Lung (tissue), 12 donors: ENCODE data around the gene KMT2D. TPM values are rescaled to one million over a fixed set of nuclear protein-coding genes. Genes with fewer than 3 reads are reported as not detected.

ENCODE experiments used
- ATAC-seq: fragments of 200-7000 bp; cut with Tn5 transposase; one replicate; pipeline ENCODE4 v1.9.1; 2020; ENCODE audit warnings: moderate number of reproducible peaks; ENCODE audit not compliant: insufficient read depth, low FRiP score
- DNase-seq, 3 donors: peaks; one replicate each; pipeline ENCODE4 v3.0.0-alpha.2; 2013 to 2017
- H3K27ac ChIP-seq, 2 donors: one replicate each; pipeline ENCODE4 v1.5.1; 2013; ENCODE audit warnings: mild to moderate bottlenecking in 2 of 2, moderate library complexity in 2 of 2, control low read depth in 1 of 2, inconsistent platforms in 1 of 2, low read depth in 1 of 2, low read length in 1 of 2
- H3K27me3 ChIP-seq, 3 donors: one replicate each; pipeline ENCODE4 v1.5.1; 2013; ENCODE audit warnings: low read length in 2 of 3; ENCODE audit not compliant: control insufficient read depth in 3 of 3, insufficient read depth in 3 of 3
- H3K36me3 ChIP-seq, 4 donors: one replicate each; pipeline ENCODE4 v1.5.1; 2013; ENCODE audit warnings: low read length in 4 of 4, mild to moderate bottlenecking in 1 of 4, moderate library complexity in 1 of 4; ENCODE audit not compliant: control insufficient read depth in 4 of 4, insufficient read depth in 4 of 4
- H3K4me1 ChIP-seq, 5 donors: one replicate each; pipeline ENCODE4 v1.5.1; 2013; ENCODE audit warnings: low read length in 5 of 5, mild to moderate bottlenecking in 2 of 5, moderate library complexity in 1 of 5; ENCODE audit not compliant: control insufficient read depth in 5 of 5, insufficient read depth in 5 of 5
- H3K4me3 ChIP-seq: one replicate; pipeline ENCODE4 v1.5.1; 2013; ENCODE audit warnings: mild to moderate bottlenecking, control low read depth, moderate library complexity
- H3K9ac ChIP-seq, 2 donors: one replicate each; pipeline ENCODE4 v1.5.1; 2013; ENCODE audit warnings: low read length in 2 of 2, control low read depth in 1 of 2; ENCODE audit not compliant: insufficient read depth in 1 of 2
- H3K9me3 ChIP-seq, 4 donors: one replicate each; pipeline ENCODE4 v1.5.1; 2013; ENCODE audit warnings: low read length in 3 of 4, mild to moderate bottlenecking in 1 of 4, moderate library complexity in 1 of 4; ENCODE audit not compliant: control insufficient read depth in 4 of 4, insufficient read depth in 3 of 4
- CTCF ChIP-seq: IDR thresholded peaks from 2 replicates; pipeline ENCODE4 v1.5.1; 2012; ENCODE audit warnings: mild to moderate bottlenecking; ENCODE audit errors: control extremely low read depth, extremely low read depth
- WGBS, 2 donors: extraction: QIAGEN DNeasy Blood & Tissue Kit; methylation state at CpG; one replicate each; pipeline ENCODE4 v1.1.7; 2013; 5-methylcytosine and 5-hydroxymethylcytosine counted together
- polyA plus RNA-seq, 2 donors: library from polyadenylated mRNA; stranded (reverse); fragments of 200-250 nt; gene quantifications; one replicate each; pipeline ENCODE4 v1.2.1, GENCODE V29; 2013
- total RNA-seq, 2 donors: library from RNA; depleted of rRNA in 1 of 2; stranded (reverse); fragments of >200 nt in 1 of 2; gene quantifications; one replicate each; pipeline ENCODE4 v1.2.1, GENCODE V29; 2014 to 2021
- donor health status: control.
- donor health status: control.
- donor health status: Bipolar disorder and iron deficiency.
- donor health status: healthy.
- donor health status: DM: yes; HTN: yes; CAD: no.

The KMT2D gene
- total and polyA plus RNA-seq, 4 donors = 27.6 to 115 (median 49.2) TPM

DNA sequence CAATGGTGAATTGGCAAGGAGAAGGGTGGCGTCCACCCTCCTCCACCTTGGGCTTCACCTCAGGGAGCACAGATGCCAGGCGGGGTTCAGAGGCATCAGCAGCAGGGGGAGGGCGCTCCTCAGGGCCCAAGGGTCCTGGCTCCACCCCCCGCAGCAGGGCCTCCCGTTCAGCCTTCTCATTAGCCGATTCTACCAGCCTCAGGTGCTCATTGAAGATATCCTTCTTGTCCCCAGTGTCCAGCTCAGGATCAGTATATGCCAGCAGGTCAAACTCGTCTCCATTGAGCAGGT lies 22.7 kb downstream of the KMT2D start:
- 92% methylated on average over 7 of the region's 7 CpGs for WGBS, 2 donors
- H3K9me3 ChIP-seq = no peaks in the 10 kb centered on the region
- ATAC-seq = no peak

DNA sequence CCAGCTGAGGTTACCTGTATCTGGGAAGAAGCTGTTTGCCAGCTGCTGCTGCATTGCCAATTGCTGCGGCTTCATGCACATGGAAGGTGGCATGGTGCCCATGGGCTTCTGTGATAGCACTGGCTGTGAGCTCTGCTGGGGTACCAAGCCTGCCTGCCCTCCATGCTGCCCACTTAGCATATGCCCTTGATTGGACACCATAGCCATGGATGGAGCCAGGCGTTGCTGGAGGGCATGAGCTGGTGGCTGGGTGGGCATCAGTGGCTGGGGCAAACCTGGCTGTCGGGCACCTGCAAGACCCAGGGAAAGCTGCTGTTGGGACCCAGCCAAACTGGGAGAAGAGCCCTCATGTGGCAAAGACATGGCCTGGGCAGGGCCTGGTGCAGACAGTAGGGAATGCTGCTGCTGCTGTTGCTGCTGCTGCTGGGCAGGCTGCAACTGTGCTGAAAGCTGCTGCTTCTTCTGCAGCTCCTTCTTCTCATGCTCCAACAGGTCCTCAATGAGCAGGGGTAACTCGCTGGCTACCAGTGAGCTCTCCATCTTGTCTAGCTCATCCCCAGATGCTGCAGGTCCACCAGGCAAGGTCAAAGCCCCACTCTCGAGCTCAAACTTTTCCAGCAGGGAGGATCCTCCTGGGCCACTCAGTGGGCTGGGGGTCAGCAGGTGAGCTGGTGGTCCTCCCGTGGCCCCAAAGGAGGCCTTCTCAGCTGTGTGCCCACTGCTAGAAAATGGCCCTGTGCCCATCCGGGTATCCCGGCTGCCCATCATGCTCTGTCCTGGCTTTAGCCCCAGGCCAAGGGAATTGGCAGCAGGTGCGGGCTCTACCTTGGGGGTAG lies 23.3 kb downstream of the KMT2D start:
- no peak for TF ChIP-seq CTCF
- no peak overlapping the region for H3K4me3 ChIP-seq
- ATAC-seq (no peak), DNase-seq (no peak)
- H3K27me3 ChIP-seq = no peaks in the 10 kb centered on the region
- H3K27ac ChIP-seq = no peak overlapping the region
- 95 to 96% methylated on average over 9 of the region's 9 CpGs for WGBS, 2 donors
- no peak overlapping the region for H3K9ac ChIP-seq
- no peaks in the 10 kb centered on the region for H3K9me3 ChIP-seq
- H3K4me1 ChIP-seq = peaks cover 0 to under 1% (median 0%) of the 10 kb centered on the region in 5 donors
- peaks cover 36 to 79% (median 47%) of the 10 kb centered on the region in 4 donors for H3K36me3 ChIP-seq

More for the DNA sequence above, 22.7 kb downstream of the KMT2D start:
- no peak overlapping the region for H3K4me3 ChIP-seq
- no peak for TF ChIP-seq CTCF
- peaks cover 36 to 79% (median 50%) of the 10 kb centered on the region in 4 donors for H3K36me3 ChIP-seq
- no peak for DNase-seq
- H3K27ac ChIP-seq = no peak overlapping the region
- H3K9ac ChIP-seq = no peak overlapping the region
- H3K4me1 ChIP-seq = no peaks in the 10 kb centered on the region
- H3K27me3 ChIP-seq = no peaks in the 10 kb centered on the region

- ATAC-seq (no peak), DNase-seq (no peak)
- TF ChIP-seq CTCF = no peak
- no peaks in the 10 kb centered on the region for H3K27me3 ChIP-seq
- H3K36me3 ChIP-seq = peaks cover 31 to 79% (median 49%) of the 10 kb centered on the region in 4 donors
- no peak overlapping the region for H3K9ac ChIP-seq
- whole genome bisulfite sequencing, 2 donors = 84 to 88% methylated on average over 4 of the region's 4 CpGs
- no peaks in the 10 kb centered on the region for H3K9me3 ChIP-seq
- H3K4me1 ChIP-seq = peaks cover 0 to 4% (median 0%) of the 10 kb centered on the region in 5 donors
- H3K4me3 ChIP-seq = no peak overlapping the region
- no peak overlapping the region for H3K27ac ChIP-seq
These were observed 24.6 kb downstream of the KMT2D start for GRCh38 chr12:49036029-49036428.
